GM12878 (cell line): Measurements from ENCODE around the gene UMPS. TPM values are rescaled to one million over a fixed set of nuclear protein-coding genes. Genes with fewer than 3 reads are reported as not detected.

Experiments used
- ATAC-seq: fragments of 200-7000 bp; cut with Tn5 transposase; 3 replicates; pipeline ENCODE4 v1.9.1; 2020; ENCODE audit warnings: mild to moderate bottlenecking, moderate library complexity
- BruUV-seq: library from RNA; stranded (reverse); fragments of 400-500 nt; replicated peaks from 2 replicates; lab custom pipeline; 2021; lab: Mats Ljungman, UMichigan
- CTCF ChIA-PET: fragments of 300-600 bp; sonication (Branson Sonifier 250); formaldehyde crosslinking; extraction: SDS; loops from one replicate; lab custom pipeline; 2021; ENCODE audit warnings: inconsistent platforms; lab: Yijun Ruan, JAX
- POLR2A ChIA-PET: fragments of 350-600 bp; formaldehyde crosslinking; extraction: SDS; loops from one replicate; lab custom pipeline; 2021; ENCODE audit warnings: inconsistent platforms; lab: Charles Lee
- RAD21 ChIA-PET: fragments of 300-600 bp; sonication (Branson Sonifier 250); formaldehyde crosslinking; loops from one replicate; lab custom pipeline; 2023; ENCODE audit warnings: antibody characterized with exemption; ENCODE audit not compliant: unreplicated experiment; lab: Charles Lee
- SMC1A ChIA-PET: fragments of 300-600 bp; sonication (Branson Sonifier 250); formaldehyde crosslinking; loops from one replicate; lab custom pipeline; 2023; ENCODE audit not compliant: unreplicated experiment, uncharacterized antibody; lab: Charles Lee
- DNase-seq: peaks from one replicate; pipeline ENCODE4 v3.0.0-alpha.2; 2011; ENCODE audit warnings: low read depth, low spot score
- FAIRE-seq: peaks from 3 replicates; lab custom pipeline; 2011; peaks lifted over from hg19 to GRCh38; lab: Jason Lieb, UNC
- H2AFZ ChIP-seq: 2 replicates; pipeline ENCODE4 v1.6.0; 2011; ENCODE audit warnings: low read depth, low read length, control low read depth; ENCODE audit not compliant: control insufficient read depth
- H3K27ac ChIP-seq: 2 replicates; pipeline ENCODE4 v1.5.1; 2011; ENCODE audit warnings: control low read depth; ENCODE audit not compliant: control insufficient read depth, insufficient read depth
- H3K27me3 ChIP-seq, 2 experiments: replicated peaks in 1 of 2; 2 replicates each; pipeline versions ENCODE4 v1.6.0 to v1.6.1; 2011; ENCODE audit warnings: low read length in 1 of 2; ENCODE audit not compliant: control insufficient read depth in 2 of 2, insufficient read depth in 2 of 2
- H3K36me3 ChIP-seq, 2 experiments: 2 replicates each; pipeline ENCODE4 v1.5.1; 2011; ENCODE audit warnings: low read length in 1 of 2; ENCODE audit not compliant: control insufficient read depth in 2 of 2, insufficient read depth in 2 of 2
- H3K4me1 ChIP-seq: 2 replicates; pipeline ENCODE4 v1.6.1; 2011; ENCODE audit warnings: mild to moderate bottlenecking, low read length, moderate library complexity, mixed read lengths; ENCODE audit not compliant: control insufficient read depth, insufficient read depth
- H3K4me2 ChIP-seq: 2 replicates; pipeline ENCODE4 v1.6.0; 2011; ENCODE audit warnings: control low read depth; ENCODE audit not compliant: control insufficient read depth, insufficient read depth
- H3K4me3 ChIP-seq: fragments of 200-600 bp; sonication (generic); 2 replicates; pipeline ENCODE4 v1.5.1; 2016
- H3K79me2 ChIP-seq: 2 replicates; pipeline ENCODE4 v1.6.0; 2011; ENCODE audit warnings: low read length; ENCODE audit not compliant: control insufficient read depth, insufficient read depth
- H3K9ac ChIP-seq: 2 replicates; pipeline ENCODE4 v1.8.0; 2011; ENCODE audit warnings: low read length, control low read depth, mixed read lengths; ENCODE audit not compliant: control insufficient read depth, insufficient read depth
- H3K9me3 ChIP-seq: replicated peaks from 3 replicates; pipeline ENCODE4 v1.5.1; 2011; ENCODE audit warnings: mild to moderate bottlenecking, low read length; ENCODE audit not compliant: control insufficient read depth, insufficient read depth
- H4K20me1 ChIP-seq: 2 replicates; pipeline ENCODE4 v1.6.0; 2011; ENCODE audit not compliant: control insufficient read depth, insufficient read depth
- CHD1 ChIP-seq: IDR thresholded peaks from 2 replicates; pipeline ENCODE4 v1.6.1; 2012; ENCODE audit warnings: low read depth, low read length, improper control_type of control experiment
- HCFC1 ChIP-seq: fragments of 150-350 bp; IDR thresholded peaks from 2 replicates; pipeline ENCODE4 v1.6.1; 2014; ENCODE audit warnings: low read length
- HDGF ChIP-seq: fragments of 450-650 bp; IDR thresholded peaks from 2 replicates; pipeline ENCODE4 v1.6.1; 2016; ENCODE audit warnings: antibody characterized with exemption
- KDM1A ChIP-seq: fragments of 200-600 bp; sonication (generic); IDR thresholded peaks from 2 replicates; pipeline ENCODE4 v1.6.1; 2016; ENCODE audit warnings: borderline replicate concordance
- NFXL1 ChIP-seq: fragments of 450-650 bp; IDR thresholded peaks from 2 replicates; pipeline ENCODE4 v1.6.1; 2017; ENCODE audit warnings: antibody characterized with exemption, mild to moderate bottlenecking, borderline replicate concordance
- NKRF ChIP-seq: fragments of 450-650 bp; conservative IDR thresholded peaks from 2 replicates; pipeline ENCODE4 v1.6.1; 2017; ENCODE audit warnings: mild to moderate bottlenecking, moderate library complexity
- RELA ChIP-seq: fragments of 450-650 bp; IDR thresholded peaks from 2 replicates; pipeline ENCODE4 v1.8.0; 2014; ENCODE audit warnings: borderline replicate concordance; ENCODE audit not compliant: partially characterized antibody
- SREBF2 ChIP-seq: IDR thresholded peaks from 2 replicates; pipeline ENCODE4 v1.6.1; 2012; ENCODE audit warnings: mild to moderate bottlenecking, low read length
- ZNF274 ChIP-seq: IDR thresholded peaks from one replicate; pipeline ENCODE4 v1.8.0; 2011; ENCODE audit not compliant: insufficient read length, insufficient read depth
- ZNF592 ChIP-seq: fragments of 450-650 bp; IDR thresholded peaks from 2 replicates; pipeline ENCODE4 v1.6.1; 2017; ENCODE audit warnings: mild to moderate bottlenecking, moderate library complexity
- WGBS: methylation state at CpG from one replicate; pipeline ENCODE4 v1.1.6; 2016; ENCODE audit warnings: low lambda C conversion rate; ENCODE audit not compliant: insufficient replicate concordance, insufficient coverage; ENCODE audit errors: missing lambda C conversion rate; 5-methylcytosine and 5-hydroxymethylcytosine counted together
- in situ Hi-C: fragments of 300-500 bp; cut with MboI; formaldehyde crosslinking; loops from 9 replicates; pipeline ENCODE4 v1.14.3; 2018; ENCODE audit warnings: mixed read lengths
- intact Hi-C: fragments of 100-400 bp; cut with micrococcal nuclease; formaldehyde crosslinking; loops from one replicate; pipeline ENCODE4 v1.14.2; 2022; ENCODE audit not compliant: unreplicated experiment
- polyA plus RNA-seq, 11 experiments: library from polyadenylated mRNA; depleted of rRNA in 4 of 11; unstranded in 6 of 11; stranded (reverse) in 5 of 11; fragments of >200 nt; fragmentation: Nextera tagmentation in 4 of 11; fragmentation: Illumina TruSeq in 1 of 11; extraction: Ambion mirVana in 4 of 11; extraction: Trizol in 1 of 11; gene quantifications; 1 replicate in 1 of 11; 2 replicates in 10 of 11; pipeline versions ENCODE4 v1.2.1 to v1.2.3, GENCODE V29; 2011 to 2016; ENCODE audit warnings: inconsistent platforms in 2 of 11, missing spikeins in 2 of 11, low read depth in 1 of 11
- total RNA-seq, 4 experiments: library from RNA; depleted of rRNA in 3 of 4; stranded (reverse); fragments of >200 nt in 3 of 4; fragmentation: Illumina TruSeq in 1 of 4; extraction: Trizol in 1 of 4; gene quantifications; 2 replicates each; pipeline versions ENCODE4 v1.2.1 to v1.2.3, GENCODE V29; 2013 to 2021

The UMPS gene
- total and polyA plus RNA-seq, 10 of the 15 experiments (the other 5 are each of a cell fraction or from before 2014, with no cell fraction given), result 30.6 to 82.8 (median 49.5) TPM

GRCh38 chr3:124694486-124694885 is 35.8 kb upstream of the UMPS start:
- Histone ChIP-seq H3K4me3 (no peak overlapping the region), H3K79me2 (no peaks in the 10 kb centered on the region), H3K9me3 (no peaks in the 10 kb centered on the region), H3K4me2 (no peak overlapping the region), H4K20me1 (no peaks in the 10 kb centered on the region), H3K4me1 (no peaks in the 10 kb centered on the region), H3K9ac (no peak overlapping the region), H3K36me3 (no peaks in the 10 kb centered on the region), H3K27me3 (peaks cover 0 to 2% of the 10 kb centered on the region in 2 experiments; a peak in 1 of 4 replicates), H3K27ac (no peak overlapping the region), H2AFZ (no peak overlapping the region)
- no TSS peak for BruUV-seq
- FAIRE-seq (no peak), ATAC-seq (no peak), DNase-seq (no peak)
- no peak for TF ChIP-seq HCFC1
- TF ChIP-seq KDM1A, result no peak
- no peak for TF ChIP-seq HDGF
- no peak for TF ChIP-seq NKRF
- no peak for TF ChIP-seq ZNF274
- ChIA-PET POLR2A (no interaction called here), RAD21 (no interaction called here), CTCF (interaction anchor here (0.5 to 1.2 kb wide), 2 partner anchors 131 to 134 kb away, joined by 3 to 4 read pairs; no protein-coding TSS in a partner anchor), SMC1A (interaction anchor here (0.6 to 1.6 kb wide), 3 partner anchors 11 to 129 kb away, joined by 3 to 6 read pairs (median 4); no protein-coding TSS in a partner anchor)
- intact Hi-C loops, result no loop called here
- in situ Hi-C loops, result no loop called here
- WGBS, result 9% methylated on average over 5 of the region's 5 CpGs

- in situ Hi-C loops, result no loop called here
- no peak overlapping the region for H2AFZ ChIP-seq
- CTCF ChIA-PET, result interaction anchor here (0.6 to 2.4 kb wide), 3 partner anchors 130 to 491 kb away, joined by 3 to 13 read pairs (median 4); no protein-coding TSS in a partner anchor
- TF ChIP-seq RELA (no peak), ZNF592 (no peak), SREBF2 (no peak), NFXL1 (no peak), CHD1 (no peak)
Measured at GRCh38 chr3:124695369-124695768, 34.9 kb upstream of the UMPS start.

More at GRCh38 chr3:124695369-124695768, 34.9 kb upstream of the UMPS start:
- 15% methylated on average over 3 of the region's 3 CpGs for WGBS
- ChIA-PET POLR2A (no interaction called here), SMC1A (interaction anchor here (0.7 kb wide), 2 partner anchors 15 to 128 kb away, joined by 3 to 4 read pairs; no protein-coding TSS in a partner anchor), RAD21 (no interaction called here)
- H3K27me3 ChIP-seq, result peaks cover 0 to 2% of the 10 kb centered on the region in 2 experiments; a peak in 1 of 4 replicates
- no peaks in the 10 kb centered on the region for H4K20me1 ChIP-seq
- ATAC-seq, result no peak
- no peaks in the 10 kb centered on the region for H3K4me1 ChIP-seq
- intact Hi-C loops, result no loop called here
- H3K4me2 ChIP-seq, result no peak overlapping the region
- no peak overlapping the region for H3K27ac ChIP-seq
- FAIRE-seq, result no peak
- no peaks in the 10 kb centered on the region for H3K79me2 ChIP-seq
- H3K36me3 ChIP-seq, result no peaks in the 10 kb centered on the region
- no peak for DNase-seq
- H3K9me3 ChIP-seq, result no peaks in the 10 kb centered on the region
- BruUV-seq, result no TSS peak
- no peak overlapping the region for H3K4me3 ChIP-seq
- no peak overlapping the region for H3K9ac ChIP-seq
